Activated CD4-positive, alpha-beta T cell treated with anti-CD3 and anti-CD28 coated beads, Interleukin-2, amount 10 ng/mL, durations not matched to agents 7 days and 5 days (primary cell): Measurements from ENCODE around the gene OR1B1. TPM values are rescaled to one million over a fixed set of nuclear protein-coding genes. Genes with fewer than 3 reads are reported as not detected.

Experiments
- CTCF ChIA-PET: fragments of 350-600 bp; sonication (Branson Sonifier 250); formaldehyde crosslinking; loops from one replicate; lab custom pipeline; 2021; ENCODE audit warnings: antibody characterized with exemption; lab: Charles Lee
- POLR2A ChIA-PET: fragments of 350-600 bp; sonication (Branson Sonifier 250); formaldehyde crosslinking; loops from one replicate; lab custom pipeline; 2021; ENCODE audit warnings: antibody characterized with exemption; lab: Charles Lee
- DNase-seq: peaks from one replicate; pipeline ENCODE4 v3.0.0-alpha.2; 2020
- H3K27ac Mint-ChIP-seq: one replicate; pipeline ENCODE4 v1.8.0; 2021; ENCODE audit warnings: mild to moderate bottlenecking, moderate library complexity, mixed read lengths
- H3K27me3 Mint-ChIP-seq: one replicate; pipeline ENCODE4 v1.8.0; 2021; ENCODE audit warnings: mixed read lengths
- H3K36me3 Mint-ChIP-seq: one replicate; pipeline ENCODE4 v1.8.0; 2021; ENCODE audit warnings: low read depth, mixed read lengths
- H3K4me1 Mint-ChIP-seq: one replicate; pipeline ENCODE4 v1.8.0; 2021; ENCODE audit warnings: mixed read lengths
- H3K4me3 Mint-ChIP-seq: one replicate; pipeline ENCODE4 v1.8.0; 2021; ENCODE audit warnings: mild to moderate bottlenecking, moderate library complexity, mixed read lengths
- H3K9me3 Mint-ChIP-seq: one replicate; pipeline ENCODE4 v1.8.0; 2021; ENCODE audit warnings: mixed read lengths
- total RNA-seq, 2 experiments: library from RNA; stranded (reverse); gene quantifications; one replicate each; pipeline ENCODE4 v1.2.3, GENCODE V29; 2021

OR1B1 gene
- total RNA-seq, 2 experiments from 2014 or later = 0.21 TPM; not detected in 1

DNA sequence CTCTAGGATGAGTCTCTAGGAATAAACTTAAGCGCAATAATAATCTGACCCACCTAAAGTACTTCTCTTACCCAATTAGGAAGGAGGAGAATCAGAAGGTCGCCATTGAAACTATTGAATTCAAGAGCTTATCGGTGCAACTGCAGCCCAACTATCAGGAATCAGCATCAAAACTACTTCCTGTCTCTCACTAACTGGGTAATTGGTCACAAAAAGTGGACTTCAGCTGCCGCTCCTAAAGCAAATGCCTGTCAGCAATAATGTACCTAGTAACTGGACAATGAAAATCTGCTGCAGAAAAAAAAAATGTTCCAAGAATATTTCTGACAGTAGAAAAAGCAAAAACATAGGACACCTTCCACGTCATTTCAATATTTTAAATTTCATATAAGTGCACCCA, 77.6 kb downstream of the OR1B1 start:
- Mint-ChIP-seq H3K9me3 (no peaks in the 10 kb centered on the region), H3K27ac (no peak overlapping the region), H3K36me3 (no peaks in the 10 kb centered on the region), H3K27me3 (peaks cover 1% of the 10 kb centered on the region), H3K4me3 (no peak overlapping the region), H3K4me1 (no peaks in the 10 kb centered on the region)
- ChIA-PET CTCF (no interaction called here), POLR2A (no interaction called here)
- DNase-seq = no peak

Other genes starting within 250 kb of the OR1B1 start
- gene OR1J1, start 179.7 kb downstream of the OR1B1 start, total RNA-seq = not detected
- gene OR1J2, start 146.8 kb downstream of the OR1B1 start, total RNA-seq = not detected
- not detected for gene OR1J4, start 138.5 kb downstream of the OR1B1 start, total RNA-seq
- not detected for gene OR1N1, start 130.3 kb downstream of the OR1B1 start, total RNA-seq
- gene OR1N2, start 104.5 kb downstream of the OR1B1 start, total RNA-seq = not detected
- not detected for gene OR1L8, start 74.2 kb downstream of the OR1B1 start, total RNA-seq
- not detected for gene OR1Q1, start 42.9 kb downstream of the OR1B1 start, total RNA-seq
- gene OR1L1, start 4.1 kb upstream of the OR1B1 start, total RNA-seq = not detected
- not detected for gene OR1L3, start 17.5 kb upstream of the OR1B1 start, total RNA-seq
- not detected for gene OR1L4, start 66.4 kb upstream of the OR1B1 start, total RNA-seq
- not detected for gene OR1L6, start 84.7 kb upstream of the OR1B1 start, total RNA-seq
- gene OR5C1, start 131.3 kb upstream of the OR1B1 start, total RNA-seq = not detected
- not detected for gene OR1K1, start 142.5 kb upstream of the OR1B1 start, total RNA-seq
- gene PDCL, start 171.0 kb upstream of the OR1B1 start, total RNA-seq = 10 to 100 TPM; 22.4 to 25.2 TPM
- 10 to 100 TPM; 44.1 to 46.8 TPM for gene RC3H2, start 247.7 kb upstream of the OR1B1 start, total RNA-seq